NCI-H128 (cell line): ENCODE data around the gene PCDH17.

ENCODE experiments used
- DNase-seq: peaks from one replicate; lab custom pipeline; 2025; ENCODE audit not compliant: unreplicated experiment; lab: John Stamatoyannopoulos, UW

PCDH17 gene

GRCh38 chr13:57726981-57727380, 95.4 kb downstream of the PCDH17 start:
- no peak for DNase-seq

- DNase-seq: no peak
Observed at GRCh38 chr13:57734306-57734705, 102.8 kb downstream of the PCDH17 start.

GRCh38 chr13:57739089-57739488, 107.5 kb downstream of the PCDH17 start:
- no peak for DNase-seq

- DNase-seq: no peak
Observed at GRCh38 chr13:57739543-57740190, 108.1 kb downstream of the PCDH17 start.

- no peak for DNase-seq
Observed at GRCh38 chr13:57740719-57741118, 109.2 kb downstream of the PCDH17 start.

- no peak for DNase-seq
Observed at GRCh38 chr13:57748096-57748495, 116.6 kb downstream of the PCDH17 start.

GRCh38 chr13:57760951-57761350, 129.4 kb downstream of the PCDH17 start:
- no peak for DNase-seq

- no peak for DNase-seq
Observed at GRCh38 chr13:57763689-57764088, 132.1 kb downstream of the PCDH17 start.
